BJ (cell line): ENCODE results near the gene MUC3A. TPM values are rescaled to one million over a fixed set of nuclear protein-coding genes. Genes with fewer than 3 reads are reported as not detected.

Source experiments
- CTCF ChIA-PET: fragments of 350-600 bp; formaldehyde crosslinking; extraction: SDS; loops from one replicate; lab custom pipeline; 2021; ENCODE audit warnings: antibody characterized with exemption, inconsistent platforms; lab: Yijun Ruan, JAX
- POLR2A ChIA-PET: fragments of 300-600 bp; sonication (Branson Sonifier 250); formaldehyde crosslinking; extraction: SDS; loops from one replicate; lab custom pipeline; 2021; ENCODE audit warnings: antibody characterized with exemption; lab: Charles Lee
- DNase-seq: peaks from one replicate; pipeline ENCODE4 v3.0.0-alpha.2; 2011; ENCODE audit warnings: low read depth
- H3K27me3 ChIP-seq: 2 replicates; pipeline ENCODE4 v1.6.0; 2011; ENCODE audit warnings: low read length; ENCODE audit not compliant: control insufficient read depth, insufficient read depth
- H3K36me3 ChIP-seq: 2 replicates; pipeline ENCODE4 v1.5.1; 2011; ENCODE audit warnings: low read length; ENCODE audit not compliant: control insufficient read depth, insufficient read depth
- H3K4me3 ChIP-seq: 2 replicates; pipeline ENCODE4 v1.5.1; 2011; ENCODE audit warnings: low read depth, mild to moderate bottlenecking, control low read depth, low read length
- polyA plus RNA-seq: library from polyadenylated mRNA; depleted of rRNA; stranded (reverse); fragments of >200 nt; gene quantifications from 2 replicates; pipeline ENCODE4 v1.2.3, GENCODE V29; 2011
- TF ChIP-seq, protein P1 (sequence below): IDR thresholded peaks from 2 replicates; pipeline ENCODE4 v1.5.1; 2011; ENCODE audit warnings: low read depth, mild to moderate bottlenecking, control low read depth, inconsistent platforms, low read length, moderate library complexity; ENCODE audit not compliant: insufficient read depth

Gene MUC3A
- polyA plus RNA-seq, 1 experiment = not detected

DNA sequence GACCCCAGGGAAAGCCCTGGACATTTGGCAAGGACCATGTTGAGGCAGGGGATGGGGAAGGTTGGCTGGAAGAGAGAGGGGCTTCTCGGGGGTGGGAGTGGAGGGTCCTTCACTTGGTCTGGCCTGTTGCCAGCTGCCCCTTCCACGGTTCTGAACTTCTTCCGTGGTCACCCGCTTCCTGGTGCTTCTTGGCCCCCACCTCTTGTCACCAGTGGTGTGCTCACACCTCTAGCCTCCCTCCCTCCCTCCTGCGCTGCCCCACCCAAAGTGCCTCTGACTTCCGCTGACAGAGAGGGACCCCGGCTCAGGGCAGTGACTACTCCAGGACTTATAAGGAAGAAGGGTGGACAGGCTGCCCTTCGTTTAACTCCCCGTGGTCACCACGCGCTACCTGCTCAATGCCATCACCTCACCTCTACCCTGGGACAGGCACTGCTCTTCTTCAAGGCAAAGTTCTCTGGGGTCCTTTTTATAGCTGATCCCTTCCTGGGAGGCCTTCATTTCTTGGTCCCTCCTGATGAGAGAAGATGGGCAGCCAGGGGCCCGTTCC is 19.8 kb downstream of the MUC3A start, which contains the start of gene MUC12:
TSS of gene MUC12 (plus strand) at position 500 of the 550 bp plus-strand sequence. CDS start 58 bp downstream, outside the sequence.
- ChIA-PET CTCF (interaction anchor here (0.5 to 1.0 kb wide), 2 partner anchors 90 to 192 kb away, joined by 3 read pairs; no protein-coding TSS in a partner anchor), POLR2A (no interaction called here)
- H3K27me3 ChIP-seq = peaks cover 30% of the 10 kb centered on the region
- H3K4me3 ChIP-seq = no peak within 1 kb of the TSS
- H3K36me3 ChIP-seq = no peaks in the 10 kb centered on the region
- TF ChIP-seq, protein P1, sequence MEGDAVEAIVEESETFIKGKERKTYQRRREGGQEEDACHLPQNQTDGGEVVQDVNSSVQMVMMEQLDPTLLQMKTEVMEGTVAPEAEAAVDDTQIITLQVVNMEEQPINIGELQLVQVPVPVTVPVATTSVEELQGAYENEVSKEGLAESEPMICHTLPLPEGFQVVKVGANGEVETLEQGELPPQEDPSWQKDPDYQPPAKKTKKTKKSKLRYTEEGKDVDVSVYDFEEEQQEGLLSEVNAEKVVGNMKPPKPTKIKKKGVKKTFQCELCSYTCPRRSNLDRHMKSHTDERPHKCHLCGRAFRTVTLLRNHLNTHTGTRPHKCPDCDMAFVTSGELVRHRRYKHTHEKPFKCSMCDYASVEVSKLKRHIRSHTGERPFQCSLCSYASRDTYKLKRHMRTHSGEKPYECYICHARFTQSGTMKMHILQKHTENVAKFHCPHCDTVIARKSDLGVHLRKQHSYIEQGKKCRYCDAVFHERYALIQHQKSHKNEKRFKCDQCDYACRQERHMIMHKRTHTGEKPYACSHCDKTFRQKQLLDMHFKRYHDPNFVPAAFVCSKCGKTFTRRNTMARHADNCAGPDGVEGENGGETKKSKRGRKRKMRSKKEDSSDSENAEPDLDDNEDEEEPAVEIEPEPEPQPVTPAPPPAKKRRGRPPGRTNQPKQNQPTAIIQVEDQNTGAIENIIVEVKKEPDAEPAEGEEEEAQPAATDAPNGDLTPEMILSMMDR = no peak
- DNase-seq = no peak

DNA sequence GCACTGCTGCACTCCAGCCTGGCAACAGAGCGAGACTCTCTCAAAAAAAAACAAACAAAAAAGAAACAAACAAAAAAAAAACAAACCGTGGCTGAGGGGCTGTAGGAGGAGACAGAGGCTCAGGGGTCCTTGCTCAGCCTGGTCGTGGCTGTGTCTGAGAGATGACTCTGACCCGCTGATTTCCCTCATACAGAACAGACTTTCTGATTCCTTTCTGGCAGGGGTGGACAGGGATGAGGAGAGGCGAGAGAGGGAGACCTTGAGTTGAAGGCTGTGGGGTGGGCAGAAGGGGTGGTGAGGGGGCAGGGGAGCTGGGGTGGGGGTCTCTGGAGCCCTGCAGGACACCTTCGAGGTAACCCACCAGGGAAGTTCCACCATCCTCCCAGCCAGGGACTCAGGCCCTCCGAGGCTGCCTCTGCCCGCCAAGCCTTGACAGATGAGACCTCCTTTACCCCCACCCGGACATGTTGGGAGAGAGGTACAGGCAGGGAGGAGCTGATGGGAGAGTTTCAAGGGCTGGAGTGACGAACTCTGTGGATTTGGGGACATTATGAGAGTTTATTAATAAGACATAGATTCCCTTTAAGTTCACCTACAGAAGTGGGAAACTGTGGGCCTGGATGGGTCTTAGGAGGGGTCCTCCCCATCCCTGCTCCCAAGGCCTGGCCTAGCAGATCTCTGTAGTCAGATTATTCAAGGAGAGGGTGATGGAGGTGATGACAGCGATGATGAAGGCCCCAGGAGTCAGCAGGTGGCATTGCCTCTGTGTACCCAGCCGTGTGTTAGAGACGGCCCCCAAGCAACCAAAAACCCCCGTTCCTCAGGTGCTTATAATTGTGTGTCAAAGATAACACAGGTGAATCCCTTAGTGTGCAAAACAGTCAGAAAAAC is 22.0 kb downstream of the MUC3A start:
- Histone ChIP-seq H3K36me3 (no peaks in the 10 kb centered on the region), H3K4me3 (no peak overlapping the region), H3K27me3 (peaks cover 20% of the 10 kb centered on the region)
- POLR2A ChIA-PET = no interaction called here
- CTCF ChIA-PET = no interaction called here
- TF ChIP-seq, protein P1 = no peak
- no peak for DNase-seq

DNA sequence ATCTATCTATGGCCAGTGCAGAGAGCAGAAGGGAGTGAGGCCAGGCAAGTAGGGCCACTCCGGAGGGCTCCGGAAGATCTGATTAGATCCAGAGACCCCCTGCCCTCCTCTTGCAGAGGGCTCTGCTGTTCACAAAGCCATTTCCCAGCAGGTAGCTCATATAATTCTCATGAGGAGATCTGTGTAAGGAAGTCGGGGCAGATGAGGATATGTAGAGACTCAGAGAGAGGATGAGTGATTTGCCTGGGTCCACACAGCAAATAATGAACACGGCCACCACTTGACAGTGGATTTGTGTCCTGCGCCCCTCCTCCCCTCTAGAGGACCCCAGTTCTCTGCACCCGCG is 22.6 kb downstream of the MUC3A start:
- Histone ChIP-seq H3K27me3 (peaks cover 15% of the 10 kb centered on the region), H3K36me3 (no peaks in the 10 kb centered on the region), H3K4me3 (no peak overlapping the region)
- TF ChIP-seq, protein P1 = no peak
- no peak for DNase-seq
- ChIA-PET CTCF (no interaction called here), POLR2A (no interaction called here)

DNA sequence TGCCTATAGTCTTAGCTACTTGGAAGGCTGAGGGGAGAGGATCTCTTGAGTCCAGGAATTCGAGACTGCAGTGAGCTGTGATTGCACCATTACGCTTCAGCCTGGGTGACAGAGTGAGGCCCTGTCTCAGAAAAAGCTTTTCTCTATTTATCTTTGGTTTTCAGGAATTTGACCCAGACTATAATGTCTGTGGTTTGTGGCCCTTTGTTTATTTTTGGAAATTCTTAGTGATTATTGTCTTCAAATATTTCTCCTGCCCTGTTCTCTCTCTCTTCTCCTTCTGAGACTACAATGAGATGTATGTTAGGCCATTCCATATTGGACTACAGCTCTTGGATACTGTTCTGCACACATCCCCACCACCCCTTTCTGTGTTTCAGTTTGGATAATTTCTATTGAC is 24.7 kb downstream of the MUC3A start:
- H3K4me3 ChIP-seq = no peak overlapping the region
- TF ChIP-seq, protein P1 = no peak
- POLR2A ChIA-PET = no interaction called here
- H3K36me3 ChIP-seq = no peaks in the 10 kb centered on the region
- H3K27me3 ChIP-seq = peaks cover 5% of the 10 kb centered on the region
- DNase-seq = no peak
- CTCF ChIA-PET = interaction anchor here (0.6 to 1.0 kb wide), 2 partner anchors 85 to 104 kb away, joined by 3 read pairs; no protein-coding TSS in a partner anchor

DNA sequence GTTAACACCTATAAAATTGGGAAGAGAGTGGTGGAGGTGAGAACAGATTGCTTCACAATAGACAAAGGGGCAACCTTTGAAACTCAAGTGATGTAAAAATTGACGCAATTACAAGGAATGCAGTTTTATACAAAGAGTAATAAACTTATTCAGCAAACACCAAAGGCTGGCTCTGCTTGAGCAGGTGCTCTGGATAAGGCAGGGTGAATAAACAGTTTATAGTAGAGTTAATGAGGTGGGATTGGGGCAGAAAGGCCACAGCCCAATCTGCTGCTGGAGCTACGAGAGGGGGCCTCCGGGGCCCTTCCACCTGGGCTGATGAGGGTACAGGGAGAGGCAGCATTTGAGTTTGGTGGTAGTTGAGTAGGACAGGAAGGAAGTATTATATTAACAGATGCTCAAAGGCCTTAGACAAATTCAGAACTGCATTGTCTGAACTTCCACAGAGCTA is 26.1 kb downstream of the MUC3A start:
- POLR2A ChIA-PET = no interaction called here

More for the DNA sequence above, 26.1 kb downstream of the MUC3A start:
- Histone ChIP-seq H3K27me3 (peaks cover 5% of the 10 kb centered on the region), H3K4me3 (no peak overlapping the region), H3K36me3 (no peaks in the 10 kb centered on the region)
- DNase-seq = no peak
- CTCF ChIA-PET = interaction anchor here (0.6 to 0.8 kb wide), 2 partner anchors 72 to 196 kb away, joined by 3 to 5 read pairs; no protein-coding TSS in a partner anchor
- TF ChIP-seq, protein P1 = no peak
